ENCODE results near the gene HOXC5.

The HOXC5 gene

GRCh38 chr12:54026640-54027441 is 6.0 kb upstream of the HOXC5 start:
- H3K9ac ChIP-seq (ENCODE audit: low read depth, low read length), result peak overlapping the region; percentile 96
- peaks cover 73% of the 10 kb centered on the region for H3K4me1 ChIP-seq (ENCODE audit: control insufficient read depth, insufficient read depth, low read length)
- H3K36me3 ChIP-seq (ENCODE audit: insufficient read depth, low read length), result peaks cover 31% of the 10 kb centered on the region
- H3K27me3 ChIP-seq (ENCODE audit: control insufficient read depth, insufficient read depth, low read length), result no peaks in the 10 kb centered on the region
- peak overlapping the region; percentile 94 for H3K4me2 ChIP-seq (ENCODE audit: low read length)
- H3K4me3 ChIP-seq (ENCODE audit: low read length), result peak overlapping the region; percentile 58
- H3K9me3 ChIP-seq (replicated peaks; ENCODE audit: low read length), result no peaks in the 10 kb centered on the region

- Histone ChIP-seq H3K27me3 (ENCODE audit: control insufficient read depth, insufficient read depth, low read length) (no peaks in the 10 kb centered on the region), H3K4me2 (ENCODE audit: low read length) (peak overlapping the region; percentile 94), H3K9me3 (replicated peaks; ENCODE audit: low read length) (no peaks in the 10 kb centered on the region), H3K36me3 (ENCODE audit: insufficient read depth, low read length) (peaks cover 35% of the 10 kb centered on the region), H3K4me3 (ENCODE audit: low read length) (peak overlapping the region; percentile 58), H3K9ac (ENCODE audit: low read depth, low read length) (peak overlapping the region; percentile 96), H3K4me1 (ENCODE audit: control insufficient read depth, insufficient read depth, low read length) (peaks cover 67% of the 10 kb centered on the region)
Measured at GRCh38 chr12:54027442-54027786, 5.4 kb upstream of the HOXC5 start.

- H3K4me3 ChIP-seq (ENCODE audit: low read length), result peak within 1 kb of the TSS; percentile 60
- peaks cover 61% of the 10 kb centered on the region for H3K4me1 ChIP-seq (ENCODE audit: control insufficient read depth, insufficient read depth, low read length)
- peaks cover 35% of the 10 kb centered on the region for H3K36me3 ChIP-seq (ENCODE audit: insufficient read depth, low read length)
- no peaks in the 10 kb centered on the region for H3K9me3 ChIP-seq (replicated peaks; ENCODE audit: low read length)
- H3K9ac ChIP-seq (ENCODE audit: low read depth, low read length), result peak within 1 kb of the TSS; percentile 96
- no peaks in the 10 kb centered on the region for H3K27me3 ChIP-seq (ENCODE audit: control insufficient read depth, insufficient read depth, low read length)
- H3K4me2 ChIP-seq (ENCODE audit: low read length), result peak within 1 kb of the TSS; percentile 94
Measured at GRCh38 chr12:54028314-54029201, 4.3 kb upstream of the HOXC5 start, which contains the start of gene HOXC6. HOXC6 (plus strand) TSS chr12:54028440; CDS start chr12:54028522, 82 bp downstream.

- peak overlapping the region; percentile 29 for H3K4me3 ChIP-seq (ENCODE audit: low read length)
- no peaks in the 10 kb centered on the region for H3K27me3 ChIP-seq (ENCODE audit: control insufficient read depth, insufficient read depth, low read length)
- H3K36me3 ChIP-seq (ENCODE audit: insufficient read depth, low read length), result peaks cover 35% of the 10 kb centered on the region
- H3K4me2 ChIP-seq (ENCODE audit: low read length), result peak overlapping the region; percentile 94
- no peaks in the 10 kb centered on the region for H3K9me3 ChIP-seq (replicated peaks; ENCODE audit: low read length)
- peak overlapping the region; percentile 64 for H3K9ac ChIP-seq (ENCODE audit: low read depth, low read length)
- peaks cover 49% of the 10 kb centered on the region for H3K4me1 ChIP-seq (ENCODE audit: control insufficient read depth, insufficient read depth, low read length)
Measured at GRCh38 chr12:54029529-54030441, 3.1 kb upstream of the HOXC5 start.

GRCh38 chr12:54030442-54030801 is 2.4 kb upstream of the HOXC5 start:
- Histone ChIP-seq H3K4me2 (ENCODE audit: low read length) (no peak overlapping the region), H3K27me3 (ENCODE audit: control insufficient read depth, insufficient read depth, low read length) (no peaks in the 10 kb centered on the region), H3K4me3 (ENCODE audit: low read length) (no peak overlapping the region), H3K4me1 (ENCODE audit: control insufficient read depth, insufficient read depth, low read length) (peaks cover 43% of the 10 kb centered on the region), H3K9ac (ENCODE audit: low read depth, low read length) (peak overlapping the region; percentile 64), H3K9me3 (replicated peaks; ENCODE audit: low read length) (no peaks in the 10 kb centered on the region), H3K36me3 (ENCODE audit: insufficient read depth, low read length) (peaks cover 35% of the 10 kb centered on the region)

GRCh38 chr12:54030889-54031471 is 1.9 kb upstream of the HOXC5 start:
- Histone ChIP-seq H3K4me1 (ENCODE audit: control insufficient read depth, insufficient read depth, low read length) (peaks cover 37% of the 10 kb centered on the region), H3K27me3 (ENCODE audit: control insufficient read depth, insufficient read depth, low read length) (no peaks in the 10 kb centered on the region)

GRCh38 chr12:54031480-54031879 is 1.4 kb upstream of the HOXC5 start:
- peaks cover 37% of the 10 kb centered on the region for H3K4me1 ChIP-seq (ENCODE audit: control insufficient read depth, insufficient read depth, low read length)
- peaks cover 35% of the 10 kb centered on the region for H3K36me3 ChIP-seq (ENCODE audit: insufficient read depth, low read length)
- H3K4me2 ChIP-seq (ENCODE audit: low read length), result peak overlapping the region; percentile 41
- peak overlapping the region; percentile 64 for H3K9ac ChIP-seq (ENCODE audit: low read depth, low read length)
- no peaks in the 10 kb centered on the region for H3K27me3 ChIP-seq (ENCODE audit: control insufficient read depth, insufficient read depth, low read length)
- H3K4me3 ChIP-seq (ENCODE audit: low read length), result no peak overlapping the region
- no peaks in the 10 kb centered on the region for H3K9me3 ChIP-seq (replicated peaks; ENCODE audit: low read length)

More at GRCh38 chr12:54030889-54031471, 1.9 kb upstream of the HOXC5 start:
- no peaks in the 10 kb centered on the region for H3K9me3 ChIP-seq (replicated peaks; ENCODE audit: low read length)
- no peak overlapping the region for H3K4me3 ChIP-seq (ENCODE audit: low read length)
- H3K9ac ChIP-seq (ENCODE audit: low read depth, low read length), result peak overlapping the region; percentile 64
- peaks cover 35% of the 10 kb centered on the region for H3K36me3 ChIP-seq (ENCODE audit: insufficient read depth, low read length)
- H3K4me2 ChIP-seq (ENCODE audit: low read length), result peak overlapping the region; percentile 41

- no peak overlapping the region for H3K4me2 ChIP-seq (ENCODE audit: low read length)
- H3K9ac ChIP-seq (ENCODE audit: low read depth, low read length), result peak overlapping the region; percentile 64
- H3K9me3 ChIP-seq (replicated peaks; ENCODE audit: low read length), result no peaks in the 10 kb centered on the region
- no peaks in the 10 kb centered on the region for H3K27me3 ChIP-seq (ENCODE audit: control insufficient read depth, insufficient read depth, low read length)
- no peak overlapping the region for H3K4me3 ChIP-seq (ENCODE audit: low read length)
- H3K36me3 ChIP-seq (ENCODE audit: insufficient read depth, low read length), result peaks cover 35% of the 10 kb centered on the region
- H3K4me1 ChIP-seq (ENCODE audit: control insufficient read depth, insufficient read depth, low read length), result peaks cover 37% of the 10 kb centered on the region
Measured at GRCh38 chr12:54032086-54032619, 697 bp upstream of the HOXC5 start.

- Histone ChIP-seq H3K9ac (ENCODE audit: low read depth, low read length) (peak overlapping the region; percentile 73), H3K4me1 (ENCODE audit: control insufficient read depth, insufficient read depth, low read length) (peaks cover 26% of the 10 kb centered on the region), H3K4me2 (ENCODE audit: low read length) (peak overlapping the region; percentile 85), H3K4me3 (ENCODE audit: low read length) (peak overlapping the region; percentile 70), H3K9me3 (replicated peaks; ENCODE audit: low read length) (no peaks in the 10 kb centered on the region), H3K27me3 (ENCODE audit: control insufficient read depth, insufficient read depth, low read length) (no peaks in the 10 kb centered on the region), H3K36me3 (ENCODE audit: insufficient read depth, low read length) (peaks cover 35% of the 10 kb centered on the region)
Measured at GRCh38 chr12:54033106-54033979, 493 bp downstream of the HOXC5 start.
